GM20000 (cell line): ENCODE results near the gene E2F3.
"Not testable (repeated sequence)": the region's sequence is repeated elsewhere in the genome, so short reads cannot be mapped to it uniquely, and the experiment has no call there.

Experiments used
- DNase-seq: peaks from one replicate; pipeline ENCODE4 v3.0.0; 2012; ENCODE audit warnings: low spot score
- TF ChIP-seq, protein P1 (sequence below): IDR thresholded peaks from 2 replicates; pipeline ENCODE4 v1.5.1; 2012; ENCODE audit warnings: mild to moderate bottlenecking, control low read depth; ENCODE audit errors: extremely low read depth, missing control alignments

Gene E2F3

DNA sequence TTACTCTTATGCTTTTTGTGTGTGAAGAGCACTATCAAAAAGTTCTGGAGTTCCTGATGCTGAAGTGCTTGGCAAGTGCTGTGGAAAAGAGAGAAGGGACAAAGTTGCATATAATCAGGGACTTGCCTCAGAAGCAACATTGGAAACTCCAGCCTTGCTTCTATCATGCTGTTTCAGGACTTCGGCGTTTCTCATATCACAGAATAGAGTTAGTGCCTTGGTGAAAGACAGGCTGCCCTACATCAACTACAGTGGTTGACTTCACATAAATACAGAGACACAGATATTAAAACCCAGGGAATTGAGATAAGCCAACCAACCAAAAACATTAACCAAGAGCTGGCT, 96.3 kb downstream of the E2F3 start:
- TF ChIP-seq, protein P1, sequence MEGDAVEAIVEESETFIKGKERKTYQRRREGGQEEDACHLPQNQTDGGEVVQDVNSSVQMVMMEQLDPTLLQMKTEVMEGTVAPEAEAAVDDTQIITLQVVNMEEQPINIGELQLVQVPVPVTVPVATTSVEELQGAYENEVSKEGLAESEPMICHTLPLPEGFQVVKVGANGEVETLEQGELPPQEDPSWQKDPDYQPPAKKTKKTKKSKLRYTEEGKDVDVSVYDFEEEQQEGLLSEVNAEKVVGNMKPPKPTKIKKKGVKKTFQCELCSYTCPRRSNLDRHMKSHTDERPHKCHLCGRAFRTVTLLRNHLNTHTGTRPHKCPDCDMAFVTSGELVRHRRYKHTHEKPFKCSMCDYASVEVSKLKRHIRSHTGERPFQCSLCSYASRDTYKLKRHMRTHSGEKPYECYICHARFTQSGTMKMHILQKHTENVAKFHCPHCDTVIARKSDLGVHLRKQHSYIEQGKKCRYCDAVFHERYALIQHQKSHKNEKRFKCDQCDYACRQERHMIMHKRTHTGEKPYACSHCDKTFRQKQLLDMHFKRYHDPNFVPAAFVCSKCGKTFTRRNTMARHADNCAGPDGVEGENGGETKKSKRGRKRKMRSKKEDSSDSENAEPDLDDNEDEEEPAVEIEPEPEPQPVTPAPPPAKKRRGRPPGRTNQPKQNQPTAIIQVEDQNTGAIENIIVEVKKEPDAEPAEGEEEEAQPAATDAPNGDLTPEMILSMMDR = no peak
- no peak for DNase-seq

DNA sequence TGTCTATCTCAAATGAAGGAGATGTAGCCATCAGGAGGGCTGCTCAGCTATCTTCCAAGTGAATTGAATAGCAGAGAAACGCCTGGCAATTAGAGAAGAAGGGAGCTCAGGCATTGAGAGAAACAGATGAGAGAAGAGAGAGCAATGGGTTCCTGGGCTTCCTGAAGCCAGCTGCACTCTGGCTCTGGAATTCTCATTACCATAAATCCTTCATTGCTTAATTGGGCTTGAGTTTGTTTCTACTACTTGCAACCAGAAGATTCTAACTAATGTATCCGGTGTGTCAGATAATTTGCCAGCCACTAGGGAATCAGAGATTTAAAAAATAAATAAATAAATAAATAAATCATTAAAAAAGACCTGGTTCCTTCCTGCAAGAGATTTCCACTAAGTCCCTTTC, 107.5 kb downstream of the E2F3 start:
- TF ChIP-seq, protein P1 = no peak
- no peak for DNase-seq

DNA sequence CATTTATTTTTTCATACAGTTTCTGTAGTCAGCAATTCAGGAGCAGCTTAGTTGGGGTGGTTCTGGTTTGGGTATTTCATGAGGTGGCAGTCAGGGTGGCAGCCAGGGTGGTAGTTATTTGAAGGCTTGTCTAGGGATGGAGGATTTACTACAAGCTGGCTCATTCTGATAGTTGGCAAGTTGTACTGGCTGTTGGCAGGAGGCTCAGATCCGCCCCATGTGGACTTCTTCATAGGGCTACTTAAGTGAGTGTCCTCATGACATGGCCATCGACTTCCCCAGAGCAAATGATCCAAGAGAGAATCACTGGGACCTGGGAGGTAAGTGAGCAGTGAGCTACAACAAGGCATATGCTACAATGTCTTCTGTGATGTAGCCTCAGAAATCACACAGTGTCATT, 110.2 kb downstream of the E2F3 start:
- no peak for DNase-seq
- TF ChIP-seq, protein P1 = no peak

DNA sequence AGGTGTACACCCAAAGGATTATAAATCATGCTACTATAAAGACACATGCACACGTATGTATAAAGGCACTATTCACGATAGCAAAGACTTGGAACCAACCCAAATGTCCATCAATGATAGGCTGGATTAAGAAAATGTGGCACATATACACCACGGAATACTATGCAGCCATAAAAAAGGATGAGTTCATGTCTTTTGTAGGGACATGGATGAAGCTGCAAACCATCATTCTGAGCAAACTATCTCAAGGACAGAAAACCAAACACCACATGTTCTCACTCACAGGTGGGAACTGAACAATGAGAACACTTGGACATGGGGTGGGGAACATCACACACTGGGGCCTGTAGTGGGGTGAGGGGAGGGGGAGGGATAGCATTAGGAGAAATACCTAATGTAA, 123.5 kb downstream of the E2F3 start:
- DNase-seq = not testable (repeated sequence)

DNA sequence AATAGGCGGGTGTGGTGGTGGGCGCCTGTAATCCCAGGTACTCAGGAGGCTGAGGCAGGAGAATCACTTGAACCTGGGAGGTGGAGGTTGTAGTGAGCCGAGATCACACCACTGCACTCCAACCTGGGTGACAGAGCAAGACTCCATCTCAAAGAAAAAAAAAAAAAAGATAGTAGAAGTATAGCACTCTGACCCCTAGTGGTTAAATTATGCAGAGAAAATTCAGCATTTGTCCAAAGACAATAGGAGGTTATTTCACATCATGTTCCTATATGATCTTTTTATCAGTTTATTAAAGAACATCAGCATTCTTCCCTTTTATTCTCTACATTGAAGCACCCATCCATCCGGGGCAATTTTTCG, 127.4 kb downstream of the E2F3 start:
- peak; percentile 27 for DNase-seq
- TF ChIP-seq, protein P1 = peak; percentile 17

DNA sequence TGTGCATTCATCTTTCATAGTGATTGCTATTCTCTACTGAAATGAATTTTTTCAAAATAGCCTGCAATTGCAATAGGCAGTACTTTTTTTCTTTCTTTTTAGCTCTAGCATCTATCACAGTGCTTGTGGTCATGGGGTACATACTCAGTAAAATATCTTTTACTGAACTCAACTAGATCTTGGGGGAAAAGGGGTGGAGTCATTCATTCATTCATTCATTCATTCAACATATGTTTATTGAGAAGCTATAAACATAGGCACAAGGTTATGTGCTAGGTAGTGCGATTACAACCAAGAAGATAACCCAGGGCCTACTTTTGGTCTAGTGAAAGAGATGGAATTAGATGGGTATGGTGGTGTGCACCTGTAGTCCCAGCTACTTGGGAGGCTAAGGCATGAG, 131.2 kb downstream of the E2F3 start:
- no peak for DNase-seq
- TF ChIP-seq, protein P1 = no peak

DNA sequence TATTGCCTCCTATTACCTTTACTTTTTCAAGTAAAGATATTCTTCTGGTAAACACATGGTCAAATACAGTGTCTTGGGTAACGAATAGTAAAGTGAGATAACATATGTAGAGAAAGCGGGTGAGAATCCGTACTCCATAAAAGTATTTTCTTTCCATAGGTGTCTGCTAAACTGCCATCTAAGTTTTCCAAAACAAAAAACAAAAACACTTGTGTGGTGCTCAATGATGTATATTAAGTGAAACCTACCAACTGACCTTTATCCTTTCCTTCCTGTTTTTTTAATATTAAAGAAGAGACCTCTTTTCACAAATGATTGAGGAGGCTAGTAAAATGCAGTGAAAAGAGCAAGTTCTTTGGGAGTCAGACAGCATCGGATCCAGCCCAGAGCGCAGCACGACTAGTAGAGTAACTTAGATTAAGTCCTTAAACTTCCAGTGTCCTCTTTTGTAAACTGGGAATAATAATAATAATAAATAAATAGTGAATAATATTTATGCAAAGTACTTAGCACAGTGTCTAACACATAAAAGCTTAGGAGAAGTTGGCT, 132.1 kb downstream of the E2F3 start:
- TF ChIP-seq, protein P1 = no peak
- DNase-seq = no peak
